GM12873 (cell line): Measurements from ENCODE around the gene DNAAF5.

Experiments used
- CTCF ChIP-seq: IDR thresholded peaks from 2 replicates; pipeline ENCODE4 v1.5.1; 2012; ENCODE audit warnings: low read depth, mild to moderate bottlenecking, moderate library complexity, low read length, control low read depth; ENCODE audit not compliant: insufficient read depth; ENCODE audit errors: missing control alignments

Gene DNAAF5

GRCh38 chr7:773622-773915 is 47.1 kb downstream of the DNAAF5 start:
- no peak for TF ChIP-seq CTCF

GRCh38 chr7:774161-775109 is 47.9 kb downstream of the DNAAF5 start:
- peak; percentile 84 for TF ChIP-seq CTCF

GRCh38 chr7:776381-776780 is 49.9 kb downstream of the DNAAF5 start:
- no peak for TF ChIP-seq CTCF

GRCh38 chr7:776992-777727 is 50.7 kb downstream of the DNAAF5 start:
- TF ChIP-seq CTCF = no peak

GRCh38 chr7:777728-778078 is 51.2 kb downstream of the DNAAF5 start:
- no peak for TF ChIP-seq CTCF

GRCh38 chr7:778271-778967 is 51.9 kb downstream of the DNAAF5 start:
- TF ChIP-seq CTCF = no peak

GRCh38 chr7:778968-779451 is 52.5 kb downstream of the DNAAF5 start:
- no peak for TF ChIP-seq CTCF
